ENCODE data around the gene ZDHHC15.
A peak's percentile ranks its signal among the peaks of the same experiment; 100 is the strongest.
"Not testable (repeated sequence)": the region's sequence is repeated elsewhere in the genome, so short reads cannot be mapped to it uniquely, and the experiment has no call there.

The ZDHHC15 gene

DNA sequence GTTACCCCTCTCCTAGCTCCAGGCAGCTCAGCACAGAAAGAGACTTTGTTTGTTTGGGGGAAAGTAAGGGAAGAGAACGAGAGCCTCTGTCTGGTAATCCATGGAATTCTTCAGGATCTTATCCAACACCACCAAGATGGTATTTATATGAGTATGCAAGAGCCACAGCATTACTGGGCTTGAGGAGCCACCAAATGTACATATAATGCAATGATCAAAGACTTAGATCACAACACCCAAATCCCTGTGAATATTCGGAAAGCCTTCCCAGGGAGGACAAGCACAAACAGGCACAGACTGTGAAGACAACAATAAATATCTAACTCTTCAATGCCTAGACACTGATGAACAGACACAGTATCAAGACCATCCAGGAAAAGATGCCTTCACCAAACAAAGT lies 132.4 kb downstream of the ZDHHC15 start:
- Histone ChIP-seq H4K20me1 (no peaks in the 10 kb centered on the region), H3K9ac (no peak overlapping the region), H3K36me3 (no peaks in the 10 kb centered on the region), H3K9me3 (replicated peaks in 1 of 11) (peaks cover 8 to 43% (median 21%) of the 10 kb centered on the region in 11 experiments), H3K4me2 (no peak overlapping the region), H3K27ac (no peak overlapping the region), H3K4me3 (no peak overlapping the region), H3K4me1 (no peaks in the 10 kb centered on the region), H3K27me3 (peaks cover 42 to 96% (median 81%) of the 10 kb centered on the region in 11 experiments; a peak in 21 of 22 replicates)
- TF ChIP-seq Cebpa-rat (IDR thresholded peaks at IDR 0.05), result no peak

DNA sequence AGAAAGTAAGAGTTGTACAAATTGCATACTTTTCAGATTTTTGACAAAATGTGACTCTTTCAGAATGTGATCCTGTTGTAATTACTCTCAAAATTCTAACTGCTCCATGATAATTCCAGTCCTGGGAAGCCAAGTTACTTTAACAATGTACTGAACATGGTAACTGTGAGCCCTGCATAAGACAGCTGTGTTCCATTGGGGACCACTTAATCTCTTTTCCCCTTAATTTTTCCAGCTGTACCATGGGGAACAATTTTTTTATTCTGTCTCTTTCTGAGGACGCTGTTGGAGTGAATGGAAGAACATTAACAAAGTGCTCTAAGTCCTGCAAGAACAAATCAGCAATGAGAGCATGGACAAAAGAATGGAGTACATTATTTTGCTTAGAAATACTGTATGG lies 153.1 kb downstream of the ZDHHC15 start:
- no peak for TF ChIP-seq Cebpa-rat (IDR thresholded peaks at IDR 0.05)
- no peaks in the 10 kb centered on the region for H3K4me1 ChIP-seq
- H4K20me1 ChIP-seq, result no peaks in the 10 kb centered on the region; a peak in 1 of 22 replicates
- H3K9ac ChIP-seq, result no peak overlapping the region
- no peak overlapping the region for H3K4me3 ChIP-seq
- no peak overlapping the region for H3K4me2 ChIP-seq
- peaks cover 11 to 23% (median 18%) of the 10 kb centered on the region in 11 experiments for H3K9me3 ChIP-seq (replicated peaks in 1 of 11)
- H3K36me3 ChIP-seq, result no peaks in the 10 kb centered on the region
- H3K27me3 ChIP-seq, result peaks cover 41 to 89% (median 73%) of the 10 kb centered on the region in 11 experiments
- H3K27ac ChIP-seq, result no peak overlapping the region

DNA sequence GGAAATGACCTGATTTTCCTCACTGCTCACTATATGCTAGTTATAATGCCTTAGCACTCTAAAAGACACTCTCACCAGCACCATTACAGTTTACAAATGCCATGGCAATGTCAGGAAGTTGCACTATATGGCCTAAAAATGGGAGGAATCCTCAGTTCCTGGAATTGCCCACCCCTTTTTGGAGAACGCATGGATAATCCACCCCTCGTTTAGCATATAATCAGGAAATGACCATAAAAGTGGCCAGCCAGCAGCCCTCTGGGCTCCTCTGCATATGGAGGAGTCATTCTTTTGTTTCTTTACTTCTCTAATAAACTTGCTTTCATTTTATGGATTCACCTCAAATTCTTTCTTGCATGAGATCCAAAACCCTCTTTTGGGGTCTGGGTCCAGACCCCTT lies 156.0 kb downstream of the ZDHHC15 start:
- peaks cover 37 to 97% (median 86%) of the 10 kb centered on the region in 11 experiments for H3K27me3 ChIP-seq
- no peaks in the 10 kb centered on the region; a peak in 1 of 22 replicates for H4K20me1 ChIP-seq
- no peak overlapping the region for H3K4me3 ChIP-seq
- TF ChIP-seq Cebpa-rat (IDR thresholded peaks at IDR 0.05), result no peak
- no peak overlapping the region for H3K4me2 ChIP-seq
- H3K9ac ChIP-seq, result no peak overlapping the region
- H3K36me3 ChIP-seq, result no peaks in the 10 kb centered on the region
- peaks cover 24 to 48% (median 34%) of the 10 kb centered on the region in 11 experiments for H3K9me3 ChIP-seq (replicated peaks in 1 of 11)
- no peak overlapping the region for H3K27ac ChIP-seq
- H3K4me1 ChIP-seq, result no peaks in the 10 kb centered on the region

DNA sequence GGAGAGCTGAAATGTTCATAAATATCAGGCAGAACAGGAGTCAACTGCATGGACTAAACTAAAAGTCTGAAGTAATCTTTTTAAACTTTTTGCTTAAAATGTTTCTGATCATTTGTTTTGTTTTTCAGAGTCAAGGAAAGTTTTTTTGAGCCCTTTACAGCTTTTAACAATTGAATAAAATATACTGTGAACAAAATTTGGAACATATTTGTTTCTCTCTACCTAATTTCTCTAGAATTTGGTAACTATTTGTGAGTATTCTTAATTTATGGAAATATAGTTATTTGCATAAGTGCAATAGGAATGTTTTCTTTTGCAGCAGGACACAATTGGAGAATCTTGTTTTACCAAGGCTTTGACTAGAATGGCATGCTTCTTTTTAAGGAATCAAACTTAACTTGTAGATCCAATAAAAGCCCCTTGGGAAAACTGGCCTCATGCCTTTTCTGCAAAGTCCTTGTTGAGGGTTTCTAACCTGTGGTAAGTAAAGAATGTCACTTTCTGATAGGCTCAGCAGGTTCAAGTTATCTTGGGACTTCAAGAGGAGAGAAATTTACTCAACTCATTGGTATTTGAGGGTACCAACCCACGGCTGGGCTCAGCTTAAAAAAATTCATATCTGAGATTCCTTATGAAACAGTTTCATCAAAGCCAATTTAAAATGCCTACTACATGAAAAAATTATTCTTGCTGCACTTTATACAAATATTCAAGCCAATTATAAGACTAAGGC lies 157.4 kb downstream of the ZDHHC15 start:
- no peak overlapping the region for H3K4me2 ChIP-seq
- peaks cover 23 to 90% (median 74%) of the 10 kb centered on the region in 11 experiments; a peak in 20 of 22 replicates for H3K27me3 ChIP-seq
- H3K27ac ChIP-seq, result no peak overlapping the region
- no peaks in the 10 kb centered on the region for H3K4me1 ChIP-seq
- no peak for TF ChIP-seq Cebpa-rat (IDR thresholded peaks at IDR 0.05)
- no peak overlapping the region for H3K4me3 ChIP-seq
- peaks cover 24 to 52% (median 34%) of the 10 kb centered on the region in 11 experiments for H3K9me3 ChIP-seq (replicated peaks in 1 of 11)
- H3K9ac ChIP-seq, result no peak overlapping the region
- no peaks in the 10 kb centered on the region; a peak in 1 of 22 replicates for H4K20me1 ChIP-seq
- H3K36me3 ChIP-seq, result no peaks in the 10 kb centered on the region

DNA sequence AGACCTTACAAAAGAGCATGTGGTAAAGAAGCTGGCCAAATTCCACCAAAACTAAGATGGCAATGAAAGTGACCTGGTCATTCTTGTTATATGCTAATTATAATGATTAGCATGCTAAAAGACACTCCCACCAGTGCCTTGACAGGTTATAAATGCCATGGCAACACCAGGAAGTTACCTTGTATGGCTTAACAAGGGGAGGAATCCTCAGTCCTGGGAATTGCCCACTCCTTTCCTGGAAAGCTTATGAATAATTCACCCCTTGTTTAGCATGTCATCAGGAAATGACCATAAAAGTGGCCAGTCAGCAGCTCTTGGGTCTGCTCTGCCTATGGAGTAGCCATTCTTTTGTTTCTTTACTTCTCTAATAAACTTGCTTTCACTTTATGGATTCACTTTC lies 161.0 kb downstream of the ZDHHC15 start:
- peaks cover 24 to 51% (median 34%) of the 10 kb centered on the region in 11 experiments for H3K9me3 ChIP-seq (replicated peaks in 1 of 11)
- H3K9ac ChIP-seq, result no peak overlapping the region
- no peak overlapping the region for H3K4me3 ChIP-seq
- H3K36me3 ChIP-seq, result no peaks in the 10 kb centered on the region
- H3K27ac ChIP-seq, result no peak overlapping the region
- no peaks in the 10 kb centered on the region for H4K20me1 ChIP-seq
- no peak for TF ChIP-seq Cebpa-rat (IDR thresholded peaks at IDR 0.05)
- H3K4me1 ChIP-seq, result no peaks in the 10 kb centered on the region
- H3K4me2 ChIP-seq, result no peak overlapping the region
- H3K27me3 ChIP-seq, result peaks cover 8 to 87% (median 69%) of the 10 kb centered on the region in 11 experiments; a peak in 21 of 22 replicates

DNA sequence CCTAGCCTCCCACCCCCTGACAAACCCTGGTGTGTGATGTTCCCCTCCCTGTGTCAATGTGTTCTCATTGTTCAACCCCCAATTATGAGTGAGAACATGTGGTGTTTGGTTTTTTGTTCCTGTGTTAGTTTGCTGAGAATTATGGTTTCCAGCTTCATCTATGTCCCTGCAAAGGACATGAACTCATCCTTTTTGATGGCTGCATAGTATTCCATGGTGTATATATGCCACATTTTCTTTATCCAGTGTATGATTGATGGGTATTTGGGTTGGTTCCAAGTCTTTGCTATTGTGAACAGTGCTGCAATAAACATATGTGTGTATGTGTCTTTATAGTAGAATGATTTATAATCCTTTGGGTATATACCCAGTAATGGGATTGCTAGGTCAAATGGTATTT lies 174.2 kb downstream of the ZDHHC15 start:
- not testable (repeated sequence) for H3K27ac ChIP-seq, H4K20me1 ChIP-seq, H3K4me3 ChIP-seq, H3K4me1 ChIP-seq, H3K9ac ChIP-seq, H3K4me2 ChIP-seq
- Histone ChIP-seq H3K9me3 (replicated peaks in 1 of 11) (peaks cover 29 to 42% (median 38%) of the 10 kb centered on the region in 11 experiments), H3K36me3 (peaks cover 0 to 11% (median 0%) of the 10 kb centered on the region in 11 experiments; a peak in 3 of 22 replicates), H3K27me3 (peaks cover 26 to 65% (median 54%) of the 10 kb centered on the region in 11 experiments)

DNA sequence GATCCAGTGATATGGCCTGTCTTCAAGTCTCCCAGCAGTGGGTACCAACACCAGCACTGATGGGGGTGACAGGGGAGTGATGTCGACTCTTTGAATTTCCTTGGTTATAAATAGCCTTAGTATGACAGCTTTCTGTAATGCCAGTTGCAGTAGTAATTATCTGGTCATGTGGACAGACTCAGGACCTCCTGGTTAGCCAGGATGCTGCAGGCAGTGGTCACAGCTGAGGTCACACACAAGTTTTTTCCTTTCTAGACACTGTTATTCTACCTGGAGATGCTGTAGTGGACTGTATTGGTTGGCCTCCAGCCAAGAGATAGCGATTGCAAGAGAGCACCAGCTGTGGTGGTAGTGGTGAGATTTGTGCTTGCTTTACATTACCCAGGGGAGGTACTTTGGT lies 185.3 kb downstream of the ZDHHC15 start:
- Histone ChIP-seq H3K27ac (no peak overlapping the region), H3K36me3 (peaks cover 5 to 24% (median 10%) of the 10 kb centered on the region in 11 experiments; a peak in 17 of 22 replicates), H3K4me1 (no peaks in the 10 kb centered on the region), H3K4me2 (no peak overlapping the region), H3K9ac (no peak overlapping the region), H3K4me3 (no peak overlapping the region), H3K27me3 (peaks cover 0 to 37% (median 11%) of the 10 kb centered on the region in 11 experiments; a peak in 15 of 22 replicates), H3K9me3 (replicated peaks in 1 of 11) (peaks cover 35 to 54% (median 40%) of the 10 kb centered on the region in 11 experiments), H4K20me1 (no peaks in the 10 kb centered on the region)
- no peak for TF ChIP-seq Cebpa-rat (IDR thresholded peaks at IDR 0.05)

DNA sequence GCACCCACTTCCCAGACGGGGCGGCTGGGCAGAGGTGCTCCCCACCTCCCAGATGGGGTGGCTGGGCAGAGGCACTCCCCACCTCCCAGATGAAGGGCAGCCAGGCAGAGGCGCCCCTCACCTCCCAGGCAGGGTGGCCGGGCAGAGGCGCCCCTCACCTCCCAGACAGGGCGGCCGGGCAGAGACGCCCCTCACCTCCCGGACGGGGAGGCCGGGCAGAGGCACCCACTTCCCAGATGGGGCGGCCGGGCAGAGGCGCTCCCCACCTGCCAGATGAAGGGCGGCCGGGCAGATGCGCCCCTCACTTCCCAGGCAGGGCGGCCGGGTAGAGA lies 187.7 kb downstream of the ZDHHC15 start:
- TF ChIP-seq Cebpa-rat (IDR thresholded peaks at IDR 0.05), result no peak
- H4K20me1 ChIP-seq, result no peaks in the 10 kb centered on the region
- H3K36me3 ChIP-seq, result peaks cover 8 to 39% (median 14%) of the 10 kb centered on the region in 11 experiments; a peak in 17 of 22 replicates
- no peak overlapping the region for H3K9ac ChIP-seq
- peaks cover 0 to 50% (median 27%) of the 10 kb centered on the region in 11 experiments; a peak in 15 of 22 replicates for H3K27me3 ChIP-seq
- H3K9me3 ChIP-seq (replicated peaks in 1 of 11), result peaks cover 54 to 78% (median 63%) of the 10 kb centered on the region in 11 experiments
- H3K4me1 ChIP-seq, result no peaks in the 10 kb centered on the region
- no peak overlapping the region for H3K4me2 ChIP-seq
- H3K27ac ChIP-seq, result no peak overlapping the region
- H3K4me3 ChIP-seq, result 0 out of 20 replicates have a peak overlapping the region, but pooled peaks of 1 of the 10 experiments have one; percentile 15

DNA sequence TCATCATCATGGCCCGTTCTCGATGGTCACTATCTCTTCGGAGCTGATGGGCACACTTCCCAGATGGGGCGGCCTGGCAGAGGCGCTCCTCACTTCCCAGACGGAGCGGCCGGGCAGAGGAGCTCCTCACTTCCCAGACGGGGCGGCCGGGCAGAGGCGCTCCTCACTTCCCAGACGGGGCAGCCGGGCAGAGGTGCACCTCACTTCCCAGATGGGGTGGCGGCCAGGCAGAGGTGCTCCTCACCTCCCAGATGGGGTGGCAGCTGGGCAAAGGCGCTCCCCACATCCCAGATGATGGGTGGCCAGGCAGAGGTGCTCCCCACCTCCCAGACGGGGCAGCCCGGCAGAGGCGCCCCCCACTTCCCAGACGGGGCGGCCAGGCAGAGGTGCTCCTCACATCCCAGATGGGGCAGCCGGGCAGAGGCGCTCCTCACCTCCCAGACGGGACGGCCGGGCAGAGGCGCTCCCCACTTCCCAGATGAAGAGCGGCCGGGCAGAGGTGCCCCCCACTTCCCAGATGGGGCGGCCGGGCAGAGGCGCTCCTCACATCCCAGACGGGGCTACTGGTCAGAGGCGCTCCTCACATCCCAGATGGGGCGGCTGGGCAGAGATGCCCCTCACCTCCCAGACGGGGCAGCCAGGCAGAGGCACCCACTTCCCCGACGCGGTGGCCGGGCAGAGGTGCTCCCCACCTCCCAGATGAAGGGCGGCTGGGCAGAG lies 188.3 kb downstream of the ZDHHC15 start:
- Histone ChIP-seq H3K9me3 (replicated peaks in 1 of 11) (peaks cover 59 to 83% (median 68%) of the 10 kb centered on the region in 11 experiments), H3K27me3 (peaks cover 0 to 53% (median 24%) of the 10 kb centered on the region in 11 experiments; a peak in 14 of 22 replicates), H3K4me3 (0 out of 20 replicates have a peak overlapping the region, but pooled peaks of 1 of the 10 experiments have one; percentile 15), H3K36me3 (peaks cover 8 to 44% (median 15%) of the 10 kb centered on the region in 11 experiments; a peak in 17 of 22 replicates)
- H3K9ac ChIP-seq, H3K4me1 ChIP-seq, H4K20me1 ChIP-seq, H3K4me2 ChIP-seq, H3K27ac ChIP-seq: not testable (repeated sequence)
